Lung (tissue), 12 donors: ENCODE data around the gene VPS13D. TPM values are rescaled to one million over a fixed set of nuclear protein-coding genes. Genes with fewer than 3 reads are reported as not detected.
A peak's percentile ranks its signal among the peaks of the same experiment; 100 is the strongest.

Experiments
- ATAC-seq: fragments of 200-7000 bp; cut with Tn5 transposase; one replicate; pipeline ENCODE4 v1.9.1; 2020; ENCODE audit warnings: moderate number of reproducible peaks; ENCODE audit not compliant: insufficient read depth, low FRiP score
- DNase-seq, 3 donors: peaks; one replicate each; pipeline ENCODE4 v3.0.0-alpha.2; 2013 to 2017
- H3K27ac ChIP-seq, 2 donors: one replicate each; pipeline ENCODE4 v1.5.1; 2013; ENCODE audit warnings: mild to moderate bottlenecking in 2 of 2, moderate library complexity in 2 of 2, control low read depth in 1 of 2, inconsistent platforms in 1 of 2, low read depth in 1 of 2, low read length in 1 of 2
- H3K27me3 ChIP-seq, 3 donors: one replicate each; pipeline ENCODE4 v1.5.1; 2013; ENCODE audit warnings: low read length in 2 of 3; ENCODE audit not compliant: control insufficient read depth in 3 of 3, insufficient read depth in 3 of 3
- H3K36me3 ChIP-seq, 4 donors: one replicate each; pipeline ENCODE4 v1.5.1; 2013; ENCODE audit warnings: low read length in 4 of 4, mild to moderate bottlenecking in 1 of 4, moderate library complexity in 1 of 4; ENCODE audit not compliant: control insufficient read depth in 4 of 4, insufficient read depth in 4 of 4
- H3K4me1 ChIP-seq, 5 donors: one replicate each; pipeline ENCODE4 v1.5.1; 2013; ENCODE audit warnings: low read length in 5 of 5, mild to moderate bottlenecking in 2 of 5, moderate library complexity in 1 of 5; ENCODE audit not compliant: control insufficient read depth in 5 of 5, insufficient read depth in 5 of 5
- H3K4me3 ChIP-seq: one replicate; pipeline ENCODE4 v1.5.1; 2013; ENCODE audit warnings: mild to moderate bottlenecking, control low read depth, moderate library complexity
- H3K9ac ChIP-seq, 2 donors: one replicate each; pipeline ENCODE4 v1.5.1; 2013; ENCODE audit warnings: low read length in 2 of 2, control low read depth in 1 of 2; ENCODE audit not compliant: insufficient read depth in 1 of 2
- H3K9me3 ChIP-seq, 4 donors: one replicate each; pipeline ENCODE4 v1.5.1; 2013; ENCODE audit warnings: low read length in 3 of 4, mild to moderate bottlenecking in 1 of 4, moderate library complexity in 1 of 4; ENCODE audit not compliant: control insufficient read depth in 4 of 4, insufficient read depth in 3 of 4
- WGBS, 2 donors: extraction: QIAGEN DNeasy Blood & Tissue Kit; methylation state at CpG; one replicate each; pipeline ENCODE4 v1.1.7; 2013; 5-methylcytosine and 5-hydroxymethylcytosine counted together
- polyA plus RNA-seq, 2 donors: library from polyadenylated mRNA; stranded (reverse); fragments of 200-250 nt; gene quantifications; one replicate each; pipeline ENCODE4 v1.2.1, GENCODE V29; 2013
- total RNA-seq, 2 donors: library from RNA; depleted of rRNA in 1 of 2; stranded (reverse); fragments of >200 nt in 1 of 2; gene quantifications; one replicate each; pipeline ENCODE4 v1.2.1, GENCODE V29; 2014 to 2021
- TF ChIP-seq, protein P1 (sequence below): IDR thresholded peaks from 2 replicates; pipeline ENCODE4 v1.5.1; 2012; ENCODE audit warnings: mild to moderate bottlenecking; ENCODE audit errors: control extremely low read depth, extremely low read depth
- donor health status: control.
- donor health status: control.
- donor health status: Bipolar disorder and iron deficiency.
- donor health status: healthy.
- donor health status: DM: yes; HTN: yes; CAD: no.

Gene VPS13D
- total and polyA plus RNA-seq, 4 donors: 18.4 to 76.0 (median 37.5) TPM

DNA sequence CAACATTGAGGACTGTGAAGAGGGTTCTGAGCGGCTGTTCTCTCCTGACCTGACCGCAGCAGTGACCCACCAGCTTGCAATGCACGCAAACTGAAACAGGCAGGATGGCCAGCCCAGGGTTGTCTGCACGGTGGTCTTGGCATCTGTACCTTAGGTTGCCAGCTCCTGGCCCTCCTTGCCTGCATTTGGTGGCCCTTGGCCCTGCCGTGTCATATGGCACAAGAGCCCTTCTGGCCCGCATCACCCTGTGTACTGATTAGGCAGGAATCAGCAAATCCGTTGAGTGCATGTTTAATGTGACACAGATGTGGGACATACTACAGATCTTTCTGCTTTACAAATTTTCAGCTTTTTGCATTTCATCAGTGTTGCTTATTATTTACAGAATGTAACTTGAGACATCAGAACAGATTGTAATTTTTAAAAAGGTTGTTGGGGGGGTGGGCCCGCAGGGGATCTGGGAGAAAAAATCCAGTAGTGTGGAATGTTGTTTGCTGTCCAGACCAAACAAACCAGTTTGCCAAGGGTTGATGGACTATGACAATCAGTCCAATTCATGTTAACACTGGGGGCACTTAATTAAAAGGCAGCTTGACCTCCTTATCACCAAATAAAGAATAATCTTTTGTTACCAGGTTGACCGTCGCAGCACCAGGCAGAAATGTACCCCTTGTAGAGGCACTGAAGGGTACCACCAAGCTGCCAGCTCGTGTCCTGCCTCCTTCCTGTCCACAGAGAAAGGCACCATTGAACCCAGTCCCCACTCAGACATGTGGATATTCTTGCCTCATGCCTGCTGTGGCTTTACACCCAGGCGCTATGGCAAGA is 255.6 kb downstream of the VPS13D start:
- Histone ChIP-seq H3K4me1 (peaks cover 19 to 62% (median 40%) of the 10 kb centered on the region in 5 donors), H3K9ac (no peak overlapping the region), H3K9me3 (no peaks in the 10 kb centered on the region), H3K27me3 (no peaks in the 10 kb centered on the region), H3K27ac (peak overlapping the region in 1 of 2 donors; percentile 78), H3K36me3 (peaks cover 0 to 4% (median 0%) of the 10 kb centered on the region in 4 donors), H3K4me3 (no peak overlapping the region)
- TF ChIP-seq, protein P1, sequence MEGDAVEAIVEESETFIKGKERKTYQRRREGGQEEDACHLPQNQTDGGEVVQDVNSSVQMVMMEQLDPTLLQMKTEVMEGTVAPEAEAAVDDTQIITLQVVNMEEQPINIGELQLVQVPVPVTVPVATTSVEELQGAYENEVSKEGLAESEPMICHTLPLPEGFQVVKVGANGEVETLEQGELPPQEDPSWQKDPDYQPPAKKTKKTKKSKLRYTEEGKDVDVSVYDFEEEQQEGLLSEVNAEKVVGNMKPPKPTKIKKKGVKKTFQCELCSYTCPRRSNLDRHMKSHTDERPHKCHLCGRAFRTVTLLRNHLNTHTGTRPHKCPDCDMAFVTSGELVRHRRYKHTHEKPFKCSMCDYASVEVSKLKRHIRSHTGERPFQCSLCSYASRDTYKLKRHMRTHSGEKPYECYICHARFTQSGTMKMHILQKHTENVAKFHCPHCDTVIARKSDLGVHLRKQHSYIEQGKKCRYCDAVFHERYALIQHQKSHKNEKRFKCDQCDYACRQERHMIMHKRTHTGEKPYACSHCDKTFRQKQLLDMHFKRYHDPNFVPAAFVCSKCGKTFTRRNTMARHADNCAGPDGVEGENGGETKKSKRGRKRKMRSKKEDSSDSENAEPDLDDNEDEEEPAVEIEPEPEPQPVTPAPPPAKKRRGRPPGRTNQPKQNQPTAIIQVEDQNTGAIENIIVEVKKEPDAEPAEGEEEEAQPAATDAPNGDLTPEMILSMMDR: no peak
- ATAC-seq (no peak), DNase-seq (peak; percentile 69 to 88 (median 86))
- 74 to 84% methylated on average over 12 of the region's 12 CpGs for WGBS, 2 donors

- peaks cover 17 to 57% (median 36%) of the 10 kb centered on the region in 5 donors for H3K4me1 ChIP-seq
- TF ChIP-seq, protein P1: no peak
- WGBS, 2 donors: 74 to 87% methylated on average over 2 of the region's 2 CpGs
- H3K27ac ChIP-seq: peak overlapping the region in 1 of 2 donors; percentile 78
- no peaks in the 10 kb centered on the region for H3K27me3 ChIP-seq
- no peak overlapping the region for H3K9ac ChIP-seq
- peak in 1 of 3 donors; percentile 64 for DNase-seq
- peaks cover 0 to 5% (median 0%) of the 10 kb centered on the region in 4 donors for H3K36me3 ChIP-seq
- no peak for ATAC-seq
- H3K9me3 ChIP-seq: no peaks in the 10 kb centered on the region
- H3K4me3 ChIP-seq: no peak overlapping the region
These were observed 256.2 kb downstream of the VPS13D start for GRCh38 chr1:12486059-12486341.

- Histone ChIP-seq H3K27ac (peak overlapping the region in 1 of 2 donors; percentile 78), H3K27me3 (no peaks in the 10 kb centered on the region), H3K4me3 (no peak overlapping the region), H3K9ac (no peak overlapping the region), H3K4me1 (peaks cover 15 to 52% (median 36%) of the 10 kb centered on the region in 5 donors), H3K9me3 (no peaks in the 10 kb centered on the region), H3K36me3 (peaks cover 0 to 5% (median 0%) of the 10 kb centered on the region in 4 donors)
- TF ChIP-seq, protein P1: no peak
- ATAC-seq (peak; percentile 65), DNase-seq (peak; percentile 68 to 81 (median 75))
- WGBS, 2 donors: 60 to 76% methylated on average over 18 of the region's 18 CpGs
These were observed 256.7 kb downstream of the VPS13D start for GRCh38 chr1:12486401-12487005.
